Measurements from ENCODE around the gene ANKS3.

The ANKS3 gene

DNA sequence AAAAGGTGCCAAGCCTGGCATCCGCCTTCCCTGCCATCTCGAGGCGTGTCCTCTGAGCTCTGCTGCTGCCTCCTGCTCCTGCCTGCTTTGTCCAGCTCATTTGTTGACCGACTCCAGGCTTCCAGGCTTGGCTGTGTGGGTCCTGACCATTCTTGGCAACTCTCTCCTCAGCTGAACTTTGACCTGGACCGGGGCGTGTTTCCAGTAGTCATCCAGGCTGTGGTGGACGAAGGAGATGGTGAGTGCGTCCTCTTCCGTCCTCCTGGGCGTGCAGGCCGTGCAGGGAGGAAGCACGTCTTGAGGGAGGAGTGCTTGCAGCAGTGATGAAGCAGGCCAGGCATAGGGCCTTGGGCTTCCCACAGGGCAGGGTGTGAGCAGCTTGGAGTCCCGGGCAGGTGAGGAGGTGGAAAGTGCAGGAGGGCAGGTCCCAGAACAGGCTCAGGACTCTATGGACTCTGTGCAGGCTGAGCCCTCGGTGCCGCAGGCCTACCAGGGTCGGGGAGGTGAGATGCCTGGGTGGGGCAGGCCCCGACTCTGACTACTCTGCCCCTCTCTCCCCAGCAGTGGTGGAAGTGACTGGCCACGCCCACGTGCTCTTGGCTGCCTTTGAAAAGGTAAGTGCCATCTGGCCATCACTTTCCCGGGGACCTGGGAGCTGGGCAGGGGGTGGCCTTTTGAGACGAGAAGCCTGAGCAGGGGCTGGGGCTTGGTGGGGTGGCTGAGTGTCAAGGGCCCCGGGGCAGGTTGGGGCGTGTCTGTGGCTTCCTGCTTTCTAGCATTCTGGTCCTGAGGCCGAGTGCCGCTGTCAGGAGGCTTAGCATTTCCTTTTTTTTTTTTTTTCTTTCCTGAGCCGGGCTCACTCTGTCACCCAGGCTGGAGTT is 69.3 kb downstream of the ANKS3 start:
- DNase-seq: peak; percentile 59 to 65

DNA sequence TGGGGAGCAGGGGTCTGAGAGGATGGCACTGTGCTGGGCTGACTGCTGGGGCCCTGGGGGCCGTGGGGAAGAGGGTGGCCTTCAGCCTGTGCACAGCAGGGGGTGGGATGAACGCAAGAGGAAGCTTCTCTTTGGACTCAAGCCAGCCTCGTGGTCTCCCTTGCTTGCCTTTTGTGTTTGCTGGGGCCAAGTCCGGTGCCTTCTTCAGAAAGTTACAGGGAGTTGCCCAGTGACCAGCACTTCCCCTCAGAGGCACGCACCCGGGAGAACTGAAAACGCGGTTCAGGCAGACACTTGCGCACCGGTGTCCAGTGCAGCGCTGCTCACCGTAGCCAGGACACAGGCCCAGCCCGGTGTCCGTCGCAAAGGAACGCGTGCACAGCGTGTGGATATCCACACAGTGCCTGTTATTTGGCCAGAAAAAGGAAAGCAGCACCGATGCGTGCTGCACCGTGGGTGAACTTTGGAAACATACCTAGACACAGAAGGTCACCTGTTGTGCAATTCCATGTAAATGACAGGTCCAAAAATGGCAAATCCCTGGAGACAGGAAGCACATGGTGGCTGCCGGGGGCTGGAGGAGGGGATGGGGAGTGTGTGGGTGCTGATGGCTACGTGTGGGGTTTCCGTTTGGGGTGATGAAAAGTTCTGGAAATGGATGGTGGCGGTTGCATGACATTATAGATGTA is 70.2 kb downstream of the ANKS3 start:
- DNase-seq: no peak

- no peak for DNase-seq
These were observed 70.7 kb downstream of the ANKS3 start for GRCh38 chr16:4663465-4663776.

- DNase-seq: no peak
These were observed 72.4 kb downstream of the ANKS3 start for GRCh38 chr16:4661661-4662060.

DNA sequence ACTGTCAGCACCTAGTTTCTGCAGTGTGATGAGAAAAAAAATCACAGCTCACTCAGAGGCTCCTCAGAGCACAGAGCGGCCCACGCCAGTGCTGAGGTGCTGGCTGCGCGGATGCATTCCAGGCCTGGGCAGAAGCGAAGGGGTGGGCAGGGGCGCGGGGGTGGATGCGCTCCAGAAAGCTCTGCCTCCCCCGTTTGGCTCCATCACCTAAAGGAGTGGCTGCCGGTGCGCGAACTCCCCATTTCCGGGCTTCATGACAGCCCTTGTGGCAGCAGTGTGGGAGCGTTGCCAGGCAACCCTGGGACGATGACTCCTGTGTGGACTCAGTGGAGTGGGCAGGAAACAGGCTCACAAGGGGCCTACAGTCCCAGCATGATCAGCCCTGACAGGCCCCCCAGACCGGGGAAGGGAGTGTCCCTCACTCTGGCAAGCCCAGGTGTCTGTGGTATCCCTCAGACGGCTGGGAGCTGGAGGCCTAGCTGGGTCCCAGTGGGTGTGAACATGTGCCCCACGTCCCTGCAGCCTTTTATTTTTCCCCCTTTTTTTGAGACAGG is 73.5 kb downstream of the ANKS3 start:
- peak; percentile 78 to 82 for DNase-seq

DNA sequence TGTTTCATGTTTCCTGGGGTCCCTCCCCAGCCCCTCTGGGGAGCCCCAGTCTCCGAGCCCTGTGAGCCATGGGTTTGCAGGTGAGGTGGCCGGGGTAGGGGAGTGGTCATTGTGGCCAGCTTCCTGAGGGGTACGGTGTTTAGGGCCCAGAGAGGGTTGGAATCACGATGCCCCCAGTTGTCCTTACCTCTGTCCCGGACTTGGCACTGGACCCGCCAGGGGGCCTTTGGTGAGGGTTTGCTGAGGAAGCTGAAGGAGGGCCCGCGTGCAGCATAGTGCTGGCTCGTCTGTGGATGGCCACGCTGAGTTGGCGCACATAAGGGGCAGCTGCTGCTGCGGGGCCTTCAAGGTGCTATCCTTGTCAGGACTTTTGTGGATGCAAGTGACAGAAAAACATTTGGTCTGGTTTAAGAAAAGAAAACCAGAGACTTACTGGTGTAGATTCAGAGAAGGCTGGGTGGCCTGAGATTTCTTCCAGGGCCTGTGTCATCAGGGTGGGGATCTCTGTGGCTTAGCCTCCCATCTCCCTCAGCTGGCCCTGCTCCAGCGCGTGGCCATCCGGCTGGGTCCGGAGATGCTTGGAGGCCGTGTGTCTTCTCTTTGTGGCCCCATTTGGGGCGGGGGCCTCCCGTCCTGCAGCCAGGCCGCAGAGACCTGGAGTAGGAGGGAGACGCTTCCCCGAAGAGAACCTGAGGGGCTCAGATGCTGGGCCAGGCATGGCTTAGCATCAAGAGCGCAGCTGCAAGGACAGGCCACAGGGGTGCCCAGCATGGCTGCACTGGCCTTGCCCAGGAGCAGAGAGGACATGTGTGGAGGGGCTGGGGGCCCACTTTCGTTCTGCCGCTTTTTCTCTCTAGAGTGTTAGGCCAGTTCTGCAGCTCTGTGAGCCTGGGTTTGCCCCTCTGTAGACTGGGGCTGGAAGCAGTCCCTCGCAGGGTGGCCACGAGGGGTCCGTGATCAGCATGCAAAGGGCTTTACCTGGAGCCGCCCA is 74.4 kb downstream of the ANKS3 start:
- no peak for DNase-seq

- no peak for DNase-seq
These were observed 77.1 kb downstream of the ANKS3 start for GRCh38 chr16:4656695-4657686.

DNA sequence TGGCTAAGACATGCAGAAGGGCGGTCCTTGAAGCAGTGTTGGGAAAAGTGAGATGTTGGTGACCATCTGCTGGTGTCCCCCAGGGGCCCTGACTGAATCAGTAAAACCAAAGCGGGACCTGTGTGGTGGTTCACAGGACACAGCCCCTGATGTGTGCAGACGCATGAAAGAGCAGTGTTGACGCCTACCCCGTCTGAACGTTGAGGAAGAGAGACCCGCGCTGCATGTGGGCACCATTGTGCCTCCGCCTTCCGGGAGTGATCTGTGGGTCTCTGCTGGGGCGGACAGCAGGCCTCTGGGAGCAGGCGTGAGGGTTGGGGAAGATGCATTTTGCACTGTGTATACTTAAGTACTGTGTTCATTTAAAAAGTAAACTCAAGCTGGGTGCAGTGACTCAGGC is 77.8 kb downstream of the ANKS3 start:
- no peak for DNase-seq

DNA sequence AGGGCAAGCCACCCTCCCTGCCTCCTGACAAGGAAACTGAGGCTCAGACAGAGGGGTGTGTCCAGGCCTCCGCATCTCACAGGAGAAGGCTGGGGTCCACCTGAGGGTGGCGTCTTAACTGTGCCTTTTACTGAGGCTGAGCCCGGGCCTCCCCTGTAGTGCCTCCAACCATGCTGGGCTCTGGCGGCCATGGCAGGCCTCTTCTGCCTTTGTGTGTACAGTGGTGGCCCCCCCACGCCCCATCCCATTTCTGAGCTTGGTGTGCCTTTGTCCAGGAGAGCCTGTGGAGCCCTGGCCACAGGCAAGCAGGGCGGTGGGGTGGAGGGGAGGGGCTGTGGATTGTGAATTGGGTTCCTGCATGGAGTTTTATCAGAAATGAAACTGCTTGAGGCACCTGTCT is 78.3 kb downstream of the ANKS3 start:
- DNase-seq: no peak

GRCh38 chr16:4654964-4655590 is 79.0 kb downstream of the ANKS3 start:
- DNase-seq: no peak

DNA sequence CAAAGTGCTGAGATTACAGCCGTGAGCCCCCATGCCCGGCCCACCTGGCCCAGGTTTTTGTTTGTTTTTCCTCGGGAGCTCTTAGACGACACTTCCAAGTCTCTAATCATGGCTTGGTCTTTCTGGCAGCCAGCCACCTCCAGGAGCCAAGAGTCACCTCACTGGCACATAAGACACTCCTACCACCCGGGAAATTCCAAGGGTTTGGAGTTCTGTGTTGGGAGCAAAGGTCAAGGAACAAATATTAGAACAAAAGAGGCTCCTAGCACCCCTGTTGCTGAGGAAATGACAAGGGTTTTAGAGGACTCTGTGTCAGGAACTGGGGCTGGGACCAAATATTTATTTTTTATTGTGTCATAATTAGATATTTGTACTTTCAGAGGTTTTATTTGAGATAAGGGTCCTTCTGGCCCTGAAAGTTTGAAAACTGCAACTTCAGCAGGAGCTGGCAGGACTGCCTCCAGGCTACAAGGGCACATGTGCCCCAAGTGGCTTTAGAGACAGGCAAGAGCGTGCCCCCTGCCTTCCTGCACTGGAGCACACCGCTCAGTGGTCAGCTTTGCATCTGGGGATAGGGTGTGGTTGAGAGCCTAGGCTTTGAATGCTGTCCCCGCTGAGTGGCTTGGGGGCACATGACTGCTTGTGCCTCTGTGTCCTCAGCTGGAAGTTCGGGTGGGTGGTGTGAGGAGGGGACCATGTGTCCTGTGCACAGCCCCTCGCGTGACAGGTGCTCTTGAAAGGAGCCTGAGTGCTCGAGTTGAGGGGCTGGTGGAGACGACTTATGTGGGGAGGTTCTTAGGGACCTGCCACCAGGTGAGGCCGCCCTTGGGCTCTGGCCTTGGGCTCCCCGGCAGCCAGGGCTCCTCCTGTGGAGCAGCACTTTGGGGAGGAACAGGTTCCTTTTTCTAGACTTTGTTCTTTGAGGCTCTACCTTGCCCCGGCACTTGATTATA is 79.8 kb downstream of the ANKS3 start:
- DNase-seq: no peak

DNA sequence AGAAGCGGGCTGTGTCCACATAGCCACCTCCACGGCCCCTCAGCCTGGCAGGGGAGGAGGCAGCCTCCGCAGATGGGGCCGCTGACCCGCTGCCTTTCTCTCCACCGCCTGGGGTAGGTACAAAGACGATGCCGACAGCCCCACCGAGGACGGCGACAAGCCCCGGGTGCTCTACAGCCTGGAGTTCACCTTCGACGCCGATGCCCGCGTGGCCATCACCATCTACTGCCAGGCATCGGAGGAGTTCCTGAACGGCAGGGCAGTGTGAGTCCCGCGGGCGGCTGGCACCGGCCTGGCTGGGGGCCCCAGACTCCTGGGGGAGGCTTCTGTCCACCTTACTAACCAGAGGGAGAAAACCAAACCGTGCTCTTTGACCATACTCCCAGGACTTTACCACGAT is 81.5 kb downstream of the ANKS3 start:
- DNase-seq: no peak

- DNase-seq: no peak
These were observed 82.2 kb downstream of the ANKS3 start for GRCh38 chr16:4651827-4652226.

GRCh38 chr16:4650443-4651074 is 83.5 kb downstream of the ANKS3 start:
- DNase-seq: peak; percentile 84 to 87

DNA sequence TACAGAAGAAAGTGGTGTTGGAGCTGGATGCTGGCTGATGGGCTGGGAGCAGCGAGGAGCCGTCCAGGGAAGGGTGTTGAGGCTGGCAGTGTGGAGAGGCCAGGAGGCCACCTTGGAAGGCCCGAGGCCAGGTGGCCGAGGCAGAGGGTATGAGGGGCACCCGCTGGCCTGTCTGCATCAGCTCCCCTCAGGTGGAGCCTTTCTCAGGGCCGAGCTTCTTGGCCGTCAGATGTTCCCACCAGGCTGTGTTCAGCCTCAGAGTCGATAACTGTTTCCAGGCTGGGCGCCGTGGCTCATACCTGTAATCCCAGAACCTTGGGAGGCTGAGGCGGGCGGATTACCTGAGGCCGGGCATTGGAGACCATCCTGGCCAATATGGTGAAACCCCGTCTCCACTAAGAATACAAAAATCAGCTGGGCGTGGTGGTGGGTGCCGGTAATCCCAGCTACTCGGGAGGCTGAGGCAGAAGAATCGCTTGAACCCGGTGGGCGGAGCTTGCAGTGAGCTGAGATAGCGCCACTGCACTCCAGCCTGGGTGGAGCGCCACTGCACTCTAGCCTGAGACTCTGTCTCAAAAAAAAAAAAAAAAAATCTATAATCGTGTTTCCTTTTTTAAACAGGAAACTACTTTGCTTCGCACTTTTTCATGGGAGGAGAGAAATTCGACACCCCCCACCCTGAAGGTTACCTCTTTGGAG is 84.2 kb downstream of the ANKS3 start:
- no peak for DNase-seq

GRCh38 chr16:4648917-4649316 is 85.2 kb downstream of the ANKS3 start:
- peak in 1 of 2 experiments; percentile 28 for DNase-seq

GRCh38 chr16:4647644-4647980 is 86.5 kb downstream of the ANKS3 start:
- no peak for DNase-seq

DNA sequence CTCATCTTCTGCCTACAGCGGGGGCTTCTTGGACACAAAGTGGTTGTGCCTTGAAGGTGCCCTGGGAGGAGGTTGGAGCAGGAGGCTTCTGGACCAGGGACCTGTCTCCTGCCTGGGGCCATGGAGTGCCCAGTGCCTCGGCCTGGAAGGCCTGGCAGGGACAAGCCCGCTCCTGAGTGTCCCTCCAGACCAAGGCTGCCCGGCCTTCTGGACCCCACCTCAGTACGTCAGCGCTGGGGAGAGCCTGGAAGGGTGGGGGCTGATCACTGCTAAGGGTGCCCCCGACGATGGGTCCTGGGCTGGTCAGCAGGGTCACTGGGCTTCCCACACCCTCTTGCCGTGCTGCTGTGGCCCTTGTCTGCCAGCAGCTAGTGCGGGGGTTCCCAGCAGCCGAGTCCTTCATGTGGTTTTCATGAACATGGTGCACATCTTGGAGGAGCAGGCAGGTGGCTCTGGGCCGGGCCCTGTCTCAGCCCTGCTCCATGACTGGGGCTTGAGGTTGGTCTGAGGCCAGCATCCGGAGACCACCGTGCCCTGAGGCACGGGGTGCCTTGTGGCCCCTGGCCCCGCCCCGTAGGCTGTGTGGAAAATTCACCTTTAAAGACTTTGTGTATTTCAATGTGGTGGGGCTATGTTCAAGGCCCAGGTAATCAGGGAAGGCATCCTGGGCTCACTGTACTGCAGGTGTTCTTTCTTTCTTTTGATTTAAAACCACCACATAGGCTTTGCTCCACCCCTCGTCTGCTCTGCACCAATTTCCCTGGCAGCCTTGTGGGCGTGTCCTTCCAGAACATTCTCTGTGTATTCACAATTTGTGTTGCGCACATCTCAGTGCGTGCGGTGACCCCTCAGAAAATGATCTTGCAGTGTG is 87.1 kb downstream of the ANKS3 start:
- DNase-seq: no peak

Measured in activated CD4-positive, alpha-beta T cell treated with anti-CD3 and anti-CD28 coated beads, Interleukin-2, amount 50 U/mL, for 48 hours (primary cell).